CD4-positive, alpha-beta memory T cell (primary cell): Measurements from ENCODE around the gene SLC17A9. TPM values are rescaled to one million over a fixed set of nuclear protein-coding genes. Genes with fewer than 3 reads are reported as not detected.

Experiments used
- CTCF ChIA-PET: fragments of 350-600 bp; sonication (Branson Sonifier 250); formaldehyde crosslinking; loops from one replicate; lab custom pipeline; 2021; ENCODE audit warnings: inconsistent platforms; ENCODE audit not compliant: partially characterized antibody; lab: Charles Lee
- POLR2A ChIA-PET: fragments of 350-600 bp; sonication (Branson Sonifier 250); formaldehyde crosslinking; loops from one replicate; lab custom pipeline; 2021; ENCODE audit not compliant: partially characterized antibody; lab: Charles Lee
- DNase-seq, 5 donors: peaks; one replicate each; pipeline versions ENCODE4 v3.0.0 to v3.0.0-alpha.2; 2020 to 2022; ENCODE audit warnings: mixed read lengths in 1 of 5
- H3K27ac ChIP-seq: one replicate; pipeline ENCODE4 v1.7.0; 2013; ENCODE audit warnings: low read depth, low read length
- H3K27me3 ChIP-seq: 2 replicates; pipeline ENCODE4 v1.7.0; 2013; ENCODE audit warnings: mild to moderate bottlenecking, low read length, moderate library complexity; ENCODE audit not compliant: insufficient read depth
- H3K36me3 ChIP-seq: 2 replicates; pipeline ENCODE4 v1.7.0; 2013; ENCODE audit warnings: mild to moderate bottlenecking, low read length, moderate library complexity; ENCODE audit not compliant: insufficient read depth
- H3K4me1 ChIP-seq: 2 replicates; pipeline ENCODE4 v1.7.0; 2013; ENCODE audit warnings: mild to moderate bottlenecking, low read length, moderate library complexity; ENCODE audit not compliant: insufficient read depth
- H3K4me3 ChIP-seq, 2 donors: one replicate each; pipeline ENCODE4 v1.7.0; 2013; ENCODE audit warnings: low read length in 2 of 2, mild to moderate bottlenecking in 1 of 2
- H3K9me3 ChIP-seq, 2 donors: one replicate each; pipeline ENCODE4 v1.7.0; 2013; ENCODE audit warnings: low read length in 2 of 2, control low read depth in 1 of 2; ENCODE audit not compliant: control insufficient read depth in 1 of 2
- H3K27ac Mint-ChIP-seq, 7 donors: one replicate each; pipeline ENCODE4 v1.8.0; 2020 to 2021; ENCODE audit warnings: mixed read lengths in 7 of 7, mild to moderate bottlenecking in 6 of 7, inconsistent platforms in 3 of 7, moderate library complexity in 3 of 7
- H3K27me3 Mint-ChIP-seq, 2 donors: one replicate each; pipeline ENCODE4 v1.8.0; 2020 to 2021; ENCODE audit warnings: mixed read lengths in 2 of 2
- H3K36me3 Mint-ChIP-seq, 2 donors: one replicate each; pipeline ENCODE4 v1.8.0; 2020 to 2021; ENCODE audit warnings: mixed read lengths in 2 of 2, inconsistent platforms in 1 of 2, mild to moderate bottlenecking in 1 of 2
- H3K4me1 Mint-ChIP-seq, 4 donors: one replicate each; pipeline ENCODE4 v1.8.0; 2020 to 2021; ENCODE audit warnings: mixed read lengths in 4 of 4, mild to moderate bottlenecking in 1 of 4
- H3K4me3 Mint-ChIP-seq, 8 donors: one replicate each; pipeline ENCODE4 v1.8.0; 2020 to 2021; ENCODE audit warnings: mixed read lengths in 8 of 8, mild to moderate bottlenecking in 7 of 8, moderate library complexity in 6 of 8, inconsistent platforms in 3 of 8
- H3K9me3 Mint-ChIP-seq, 8 donors: one replicate each; pipeline ENCODE4 v1.8.0; 2020 to 2021; ENCODE audit warnings: mixed read lengths in 8 of 8, mild to moderate bottlenecking in 5 of 8, inconsistent platforms in 3 of 8, moderate library complexity in 1 of 8
- intact Hi-C: fragments of 100-400 bp; cut with micrococcal nuclease; formaldehyde crosslinking; loops from one replicate; pipeline ENCODE4 v1.15.1; 2023
- polyA plus RNA-seq, 2 donors: library from polyadenylated mRNA; unstranded; fragments of 300-500 nt; fragmentation: Illumina TruSeq; gene quantifications; one replicate each; pipeline ENCODE4 v1.2.3, GENCODE V29; 2021
- total RNA-seq, 2 experiments: library from RNA; stranded (reverse); gene quantifications; one replicate each; pipeline ENCODE4 v1.2.3, GENCODE V29; 2021

Gene SLC17A9
- total and polyA plus RNA-seq, 4 experiments from 2014 or later, result 0.13 to 2.4 (median 2.1) TPM; not detected in 1

DNA sequence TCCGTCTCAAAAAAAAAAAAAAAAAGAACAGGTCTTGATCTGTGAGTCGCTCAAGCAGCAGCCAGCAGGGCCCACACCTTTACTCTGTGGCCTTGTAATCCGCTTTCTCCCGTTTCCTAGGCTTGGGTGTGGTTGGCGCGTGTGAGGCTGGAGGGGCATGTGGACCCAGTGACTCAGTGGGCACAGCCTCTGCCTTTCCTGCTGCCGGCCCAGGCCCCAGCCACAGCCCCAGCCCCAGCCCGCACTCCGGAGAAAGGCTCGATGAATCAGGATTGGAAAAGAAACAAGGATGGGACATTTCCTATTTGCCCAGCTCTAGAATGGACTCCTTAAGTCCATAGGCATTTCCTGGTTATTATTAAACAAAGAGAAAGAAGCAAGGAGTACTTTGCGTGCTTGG lies 50.0 kb downstream of the SLC17A9 start:
- DNase-seq, result no peak
- no peaks in the 10 kb centered on the region for H3K36me3 Mint-ChIP-seq
- H3K4me1 Mint-ChIP-seq, result peaks cover 0 to 11% (median 7%) of the 10 kb centered on the region in 4 donors
- peaks cover 0 to 1% (median 0%) of the 10 kb centered on the region in 8 donors for H3K9me3 Mint-ChIP-seq
- Histone ChIP-seq H3K4me3 (no peak overlapping the region), H3K4me1 (peaks cover 14% of the 10 kb centered on the region), H3K36me3 (no peaks in the 10 kb centered on the region), H3K9me3 (no peaks in the 10 kb centered on the region), H3K27me3 (peaks cover 38% of the 10 kb centered on the region), H3K27ac (no peak overlapping the region)
- peaks cover 34 to 50% of the 10 kb centered on the region in 2 donors for H3K27me3 Mint-ChIP-seq
- ChIA-PET CTCF (interaction anchor here (1.3 kb wide), 1 partner anchor 9 kb away, joined by 4 read pairs; no protein-coding TSS in a partner anchor), POLR2A (no interaction called here)
- intact Hi-C loops, result loop anchor here (10.0 kb wide), 2 partner anchors 48 to 338 kb away; partner anchors contain the start of gene SLC17A9
- H3K27ac Mint-ChIP-seq, result peak overlapping the region in 1 of 7 donors; percentile 72
- no peak overlapping the region for H3K4me3 Mint-ChIP-seq

DNA sequence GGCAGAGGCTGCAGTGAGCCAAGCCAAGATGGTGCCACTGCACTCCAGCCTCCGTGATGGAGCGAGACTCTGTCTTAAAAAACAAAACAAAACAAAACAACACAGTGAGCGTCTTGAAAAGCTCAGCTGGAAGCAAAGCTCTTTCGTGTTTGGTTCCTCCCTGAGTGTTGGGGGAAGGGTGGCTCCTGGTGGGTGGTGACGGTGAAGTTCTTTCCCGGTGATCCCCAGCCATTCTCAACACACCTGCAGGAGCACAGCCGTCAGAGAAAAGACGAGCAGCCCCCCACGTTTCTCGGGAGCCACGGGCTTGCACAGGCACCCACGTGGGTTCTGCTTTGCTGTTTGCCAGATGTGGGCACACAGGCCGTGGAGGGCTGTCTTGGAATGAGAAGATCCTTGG lies 51.0 kb downstream of the SLC17A9 start:
- intact Hi-C loops, result loop anchor here (10.0 kb wide), 2 partner anchors 49 to 339 kb away; partner anchors contain the start of gene SLC17A9
- Histone ChIP-seq H3K27ac (no peak overlapping the region), H3K27me3 (peaks cover 41% of the 10 kb centered on the region), H3K4me1 (peaks cover 22% of the 10 kb centered on the region), H3K36me3 (no peaks in the 10 kb centered on the region), H3K9me3 (no peaks in the 10 kb centered on the region), H3K4me3 (no peak overlapping the region)
- Mint-ChIP-seq H3K36me3 (no peaks in the 10 kb centered on the region), H3K27me3 (peaks cover 37 to 44% of the 10 kb centered on the region in 2 donors), H3K4me1 (peaks cover 0 to 22% (median 13%) of the 10 kb centered on the region in 4 donors), H3K27ac (peak overlapping the region in 1 of 7 donors; percentile 72), H3K9me3 (peaks cover 0 to 1% (median 0%) of the 10 kb centered on the region in 8 donors), H3K4me3 (no peak overlapping the region)
- POLR2A ChIA-PET, result interaction anchor here (1.0 kb wide), 1 partner anchor 96 kb away, joined by 3 read pairs; no protein-coding TSS in a partner anchor
- no peak for DNase-seq
- CTCF ChIA-PET, result no interaction called here

DNA sequence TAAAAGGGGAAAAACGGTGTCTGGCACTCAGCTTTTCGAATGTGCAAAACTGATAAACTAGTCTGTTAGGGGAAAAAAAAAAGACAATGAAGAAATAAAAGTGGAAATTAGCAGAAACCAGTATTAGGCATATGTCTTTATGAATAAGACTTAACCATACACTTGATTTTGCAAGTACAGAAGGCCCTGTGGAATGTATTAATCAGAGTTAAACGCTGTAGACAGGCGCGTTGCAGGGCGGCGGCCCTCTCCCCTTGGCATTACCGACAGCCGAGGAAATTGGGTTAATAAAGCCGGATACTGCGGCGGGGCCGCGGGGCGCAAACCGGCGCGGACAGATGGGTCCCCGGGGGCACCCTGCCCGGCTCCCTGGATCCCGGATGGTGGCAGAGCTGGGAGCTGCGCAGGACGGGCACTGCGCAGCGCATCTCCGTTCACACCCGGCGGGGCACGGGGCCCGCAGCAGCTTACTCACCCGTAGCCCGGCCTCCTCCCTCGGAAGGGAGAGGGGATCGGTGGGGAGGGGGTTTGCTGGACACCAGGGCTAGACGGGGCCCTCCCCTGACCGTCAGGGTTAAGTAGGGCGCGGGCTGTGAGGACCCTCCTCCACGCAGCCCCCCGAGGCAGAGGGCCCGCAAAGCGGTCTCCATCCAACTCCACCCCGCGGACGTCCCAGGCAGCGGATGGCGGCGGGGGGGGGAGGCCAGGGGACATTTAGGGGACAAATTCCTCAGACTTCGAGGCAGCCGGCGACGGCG lies 52.3 kb downstream of the SLC17A9 start:
- H3K4me3 ChIP-seq, result no peak overlapping the region
- no peak for DNase-seq
- H3K9me3 ChIP-seq, result no peaks in the 10 kb centered on the region
- peaks cover 53% of the 10 kb centered on the region for H3K27me3 ChIP-seq
- Mint-ChIP-seq H3K27me3 (peaks cover 34 to 42% of the 10 kb centered on the region in 2 donors), H3K27ac (peak overlapping the region in 1 of 7 donors; percentile 71), H3K4me1 (peaks cover 2 to 31% (median 19%) of the 10 kb centered on the region in 4 donors), H3K36me3 (no peaks in the 10 kb centered on the region), H3K4me3 (peak overlapping the region in 1 of 8 donors; percentile 68), H3K9me3 (peaks cover 0 to 1% (median 0%) of the 10 kb centered on the region in 8 donors)
- H3K27ac ChIP-seq, result no peak overlapping the region
- H3K4me1 ChIP-seq, result peaks cover 35% of the 10 kb centered on the region
- no peaks in the 10 kb centered on the region for H3K36me3 ChIP-seq
- CTCF ChIA-PET, result no interaction called here
- intact Hi-C loops, result loop anchor here (5.0 to 10.0 kb wide), 3 partner anchors 50 to 340 kb away; partner anchors contain the start of gene SLC17A9
- POLR2A ChIA-PET, result interaction anchor here (0.8 to 1.0 kb wide), 2 partner anchors 97 to 1075 kb away, joined by 3 read pairs; partner anchors contain the start of genes OPRL1 and RGS19

DNA sequence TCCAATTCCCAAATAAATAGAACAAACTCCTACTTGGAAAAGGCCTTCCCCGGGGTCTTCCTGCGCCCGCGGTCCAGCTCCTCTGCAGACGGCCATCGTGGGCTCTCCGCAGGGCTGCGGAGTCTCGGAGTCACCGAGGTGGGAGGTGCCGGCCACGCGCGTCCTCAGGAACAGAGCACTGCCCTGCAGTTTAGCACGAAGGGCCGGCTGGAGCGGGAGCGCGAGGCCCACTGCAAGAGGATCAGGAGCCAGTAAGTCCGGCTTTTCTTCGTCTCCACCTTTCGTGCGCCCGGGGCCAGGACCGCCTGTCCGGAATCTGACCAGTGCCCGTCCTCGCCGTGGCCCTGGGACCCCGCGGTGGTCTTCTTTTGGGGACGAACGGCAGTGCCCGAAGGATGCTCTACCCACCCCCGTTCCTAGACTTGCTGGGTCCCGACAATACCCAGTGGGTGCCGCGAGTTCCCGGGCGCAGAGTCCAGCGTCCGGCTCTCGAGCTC lies 52.9 kb downstream of the SLC17A9 start:
- no peaks in the 10 kb centered on the region for H3K36me3 ChIP-seq
- H3K4me3 ChIP-seq, result no peak overlapping the region
- Mint-ChIP-seq H3K4me1 (peaks cover 6 to 37% (median 25%) of the 10 kb centered on the region in 4 donors), H3K27me3 (peaks cover 38 to 45% of the 10 kb centered on the region in 2 donors), H3K36me3 (peaks cover 0 to 1% of the 10 kb centered on the region in 2 donors), H3K27ac (peak overlapping the region in 1 of 7 donors; percentile 48), H3K9me3 (peaks cover 0 to 2% (median 0%) of the 10 kb centered on the region in 8 donors), H3K4me3 (peak overlapping the region in 2 of 8 donors; percentile 31 to 52)
- CTCF ChIA-PET, result no interaction called here
- peaks cover 41% of the 10 kb centered on the region for H3K4me1 ChIP-seq
- intact Hi-C loops, result loop anchor here (5.0 to 10.0 kb wide), 3 partner anchors 51 to 341 kb away; partner anchors contain the start of gene SLC17A9
- POLR2A ChIA-PET, result no interaction called here
- H3K27ac ChIP-seq, result no peak overlapping the region
- H3K27me3 ChIP-seq, result peaks cover 49% of the 10 kb centered on the region
- DNase-seq, result no peak
- H3K9me3 ChIP-seq, result no peaks in the 10 kb centered on the region

DNA sequence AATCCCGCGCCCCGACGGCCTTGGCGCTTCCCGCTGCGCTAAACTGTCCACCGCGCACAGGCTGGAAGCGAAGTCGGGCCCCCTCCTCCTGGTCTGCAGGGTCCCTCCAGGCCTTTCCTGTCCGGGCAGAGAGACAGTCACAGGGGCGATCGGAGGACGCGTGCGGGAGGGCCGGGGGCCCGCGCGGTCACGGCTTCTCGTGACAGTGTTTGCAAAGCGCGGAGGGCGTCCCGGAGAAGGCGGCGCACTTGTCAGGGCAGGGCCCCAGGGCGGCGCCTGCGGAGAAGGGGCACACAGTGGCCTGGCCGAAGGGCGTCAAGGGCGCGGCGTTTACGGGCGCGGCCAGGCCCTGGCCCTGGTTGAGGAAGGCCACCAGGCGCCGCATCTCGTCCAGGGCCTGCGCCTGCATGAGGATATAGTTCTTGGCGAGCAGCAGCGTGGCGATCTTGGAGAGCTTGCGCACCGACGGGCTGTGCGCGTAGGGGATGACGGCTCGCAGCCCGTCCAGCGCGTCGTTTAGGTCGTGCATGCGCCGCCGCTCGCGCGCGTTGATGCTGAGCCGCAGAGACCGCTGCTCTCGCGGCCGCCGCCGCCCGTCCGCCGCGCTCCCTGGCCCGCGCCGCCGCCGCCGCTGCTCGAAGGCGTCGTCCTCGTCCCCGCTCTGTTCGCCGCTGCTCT lies 53.5 kb downstream of the SLC17A9 start:
- peak in 1 of 5 donors; percentile 26 for DNase-seq
- peaks cover 44% of the 10 kb centered on the region for H3K4me1 ChIP-seq
- POLR2A ChIA-PET, result no interaction called here

GRCh38 chr20:63006540-63007359 lies 54.2 kb downstream of the SLC17A9 start, which contains the start of gene BHLHE23:
BHLHE23 (minus strand) TSS chr20:63006964; CDS start chr20:63006774, 190 bp downstream.
- H3K27ac ChIP-seq, result no peak within 1 kb of the TSS
- H3K4me3 ChIP-seq, result no peak within 1 kb of the TSS
- peak within 1 kb of the TSS in 2 of 7 donors; percentile 42 to 48 for H3K27ac Mint-ChIP-seq
- ChIA-PET CTCF (no interaction called here), POLR2A (interaction anchor here (1.1 kb wide), 1 partner anchor 34 kb away, joined by 3 read pairs; no protein-coding TSS in a partner anchor)
- peaks cover 39% of the 10 kb centered on the region for H3K27me3 ChIP-seq
- no peaks in the 10 kb centered on the region for H3K9me3 ChIP-seq
- intact Hi-C loops, result loop anchor here (5.0 to 10.0 kb wide), 3 partner anchors 52 to 342 kb away; partner anchors contain the start of gene SLC17A9
- H3K4me1 Mint-ChIP-seq, result peaks cover 7 to 43% (median 26%) of the 10 kb centered on the region in 4 donors
- peaks cover 0 to 1% of the 10 kb centered on the region in 2 donors for H3K36me3 Mint-ChIP-seq
- peaks cover 0 to 3% (median 0%) of the 10 kb centered on the region in 8 donors for H3K9me3 Mint-ChIP-seq
- peak within 1 kb of the TSS in 6 of 8 donors; percentile 6 to 52 (median 28) for H3K4me3 Mint-ChIP-seq
- DNase-seq, result no peak
- peaks cover 44% of the 10 kb centered on the region for H3K4me1 ChIP-seq
- H3K27me3 Mint-ChIP-seq, result peaks cover 40 to 45% of the 10 kb centered on the region in 2 donors
- H3K36me3 ChIP-seq, result no peaks in the 10 kb centered on the region

More for the DNA sequence above, 53.5 kb downstream of the SLC17A9 start:
- CTCF ChIA-PET, result no interaction called here
- Mint-ChIP-seq H3K27me3 (peaks cover 41 to 42% of the 10 kb centered on the region in 2 donors), H3K4me1 (peaks cover 7 to 41% (median 26%) of the 10 kb centered on the region in 4 donors), H3K27ac (peak overlapping the region in 1 of 7 donors; percentile 48), H3K36me3 (peaks cover 0 to 1% of the 10 kb centered on the region in 2 donors), H3K9me3 (peaks cover 0 to 3% (median 0%) of the 10 kb centered on the region in 8 donors), H3K4me3 (peak overlapping the region in 3 of 8 donors; percentile 6 to 52 (median 31))
- H3K9me3 ChIP-seq, result no peaks in the 10 kb centered on the region
- peaks cover 43% of the 10 kb centered on the region for H3K27me3 ChIP-seq
- H3K36me3 ChIP-seq, result no peaks in the 10 kb centered on the region
- H3K4me3 ChIP-seq, result no peak overlapping the region
- H3K27ac ChIP-seq, result no peak overlapping the region
- intact Hi-C loops, result loop anchor here (5.0 to 10.0 kb wide), 3 partner anchors 51 to 341 kb away; partner anchors contain the start of gene SLC17A9
